Measurements from ENCODE around the gene PNMA6E. TPM values are rescaled to one million over a fixed set of nuclear protein-coding genes. Genes with fewer than 3 reads are reported as not detected.

Gene PNMA6E
- total and polyA plus RNA-seq, 9 of the 15 experiments (the other 6 are each of a cell fraction or from before 2014, with no cell fraction given) = 0.03 TPM; not detected in 8

DNA sequence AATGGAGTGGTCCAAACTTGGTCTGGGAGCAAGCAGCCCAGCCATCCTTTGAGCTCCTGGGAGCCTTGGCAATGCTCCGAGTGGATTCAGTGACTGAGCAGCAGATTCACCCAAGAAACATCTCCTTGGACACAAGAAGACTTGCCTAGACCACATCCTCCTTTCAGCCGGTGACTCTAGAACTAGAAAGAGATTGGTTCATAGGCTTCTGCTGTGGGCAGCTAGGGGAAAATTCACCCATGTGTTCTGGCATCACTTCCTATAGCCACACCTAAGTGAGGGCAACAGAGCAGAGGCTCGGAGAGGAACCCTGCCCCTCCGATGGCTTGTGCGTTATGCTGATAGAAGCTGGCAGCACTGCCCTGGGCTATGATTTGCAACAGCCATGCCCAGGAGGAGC is 51.2 kb downstream of the PNMA6E start:
- DNase-seq (ENCODE audit: extremely low read depth in 1 of 4, low spot score in 3 of 4) = no peak
- 90% methylated on average over 4 of the region's 5 CpGs for WGBS (ENCODE audit: insufficient coverage, low coverage, missing lambda C conversion rate)
- Histone ChIP-seq H4K20me1 (replicated peaks; ENCODE audit: control insufficient read depth, insufficient read depth, low read length) (no peaks in the 10 kb centered on the region), H3K9me1 (ENCODE audit: control insufficient read depth, insufficient read depth, low read length) (no peaks in the 10 kb centered on the region), H3K4me2 (ENCODE audit: insufficient read depth, low read length) (no peak overlapping the region), H3K36me3 (ENCODE audit: control insufficient read depth, insufficient read depth, low read length) (peaks cover 55% of the 10 kb centered on the region; the same call in 2 of the 3 replicates), H3K4me1 (replicated peaks in 1 of 2; ENCODE audit: control insufficient read depth in 2 of 2, insufficient read depth in 2 of 2, low read length in 2 of 2) (no peaks in the 10 kb centered on the region; a peak in 1 of 5 replicates), H3K27ac (ENCODE audit: extremely low read depth, low read depth, low read length) (no peak overlapping the region), H3K27me3 (ENCODE audit: control insufficient read depth in 2 of 2, insufficient read depth in 2 of 2, low read length in 2 of 2) (no peaks in the 10 kb centered on the region), H3K4me3 (no peak overlapping the region), H3K9me3 (replicated peaks; ENCODE audit: control insufficient read depth, insufficient read depth, low read depth, low read length) (no peaks in the 10 kb centered on the region), H2AFZ (ENCODE audit: low read depth, low read length) (no peak overlapping the region), H3K79me2 (ENCODE audit: control insufficient read depth, insufficient read depth, low read length) (no peaks in the 10 kb centered on the region), H3K9ac (ENCODE audit: insufficient read depth in 1 of 2, low read depth in 2 of 2, low read length in 2 of 2) (no peak overlapping the region)
- no peak; the same call in 2 of the 3 replicates for ATAC-seq
- in situ Hi-C loops (cut with MboI) (no loop called here), intact Hi-C loops (cut with micrococcal nuclease) (no loop called here)
- TF ChIP-seq POLR2A (conservative IDR thresholded peaks at IDR 0.05) (0 out of 2 replicates have a peak, but pooled peaks have one; percentile 34), GABPA (tag; conservative IDR thresholded peaks at IDR 0.05; ENCODE audit: low read depth) (no peak)
- BruUV-seq (replicated peaks) = no TSS peak
- FAIRE-seq = no peak
- ChIA-PET CTCF (ENCODE audit: low intra/inter-chr PET ratio) (no interaction called here), POLR2A (interaction anchor here (0.7 to 1.0 kb wide), 2 partner anchors 9 to 39 kb away, joined by 4 to 5 read pairs; no protein-coding TSS in a partner anchor)

DNA sequence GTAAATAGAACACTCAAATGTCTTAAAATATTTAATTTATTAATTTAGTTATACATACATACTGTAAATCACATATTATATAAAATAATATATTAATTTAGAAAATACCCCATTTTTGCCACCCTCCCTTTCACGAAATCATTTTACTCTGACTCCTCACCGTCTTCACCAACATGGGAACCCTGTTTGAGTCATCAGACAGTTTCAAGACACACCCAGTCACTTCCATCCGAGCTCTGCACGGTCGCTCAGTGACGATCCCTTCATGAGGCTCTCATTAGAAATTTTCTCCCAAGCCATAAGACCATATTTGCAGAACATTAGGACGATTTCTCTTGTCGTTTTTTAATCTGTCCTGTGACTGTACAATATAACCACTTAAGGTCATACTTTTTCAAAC is 52.7 kb downstream of the PNMA6E start:
- Histone ChIP-seq H3K9me3 (replicated peaks; ENCODE audit: control insufficient read depth, insufficient read depth, low read depth, low read length) (no peaks in the 10 kb centered on the region), H3K9ac (ENCODE audit: insufficient read depth in 1 of 2, low read depth in 2 of 2, low read length in 2 of 2) (no peak overlapping the region), H4K20me1 (replicated peaks; ENCODE audit: control insufficient read depth, insufficient read depth, low read length) (no peaks in the 10 kb centered on the region), H3K27me3 (ENCODE audit: control insufficient read depth in 2 of 2, insufficient read depth in 2 of 2, low read length in 2 of 2) (no peaks in the 10 kb centered on the region), H3K4me1 (replicated peaks in 1 of 2; ENCODE audit: control insufficient read depth in 2 of 2, insufficient read depth in 2 of 2, low read length in 2 of 2) (no peaks in the 10 kb centered on the region; a peak in 1 of 5 replicates), H3K36me3 (ENCODE audit: control insufficient read depth, insufficient read depth, low read length) (peaks cover 70% of the 10 kb centered on the region; the same call in 2 of the 3 replicates), H3K9me1 (ENCODE audit: control insufficient read depth, insufficient read depth, low read length) (no peaks in the 10 kb centered on the region), H3K27ac (ENCODE audit: extremely low read depth, low read depth, low read length) (no peak overlapping the region), H3K4me3 (no peak overlapping the region), H2AFZ (ENCODE audit: low read depth, low read length) (no peak overlapping the region), H3K4me2 (ENCODE audit: insufficient read depth, low read length) (no peak overlapping the region), H3K79me2 (ENCODE audit: control insufficient read depth, insufficient read depth, low read length) (peaks cover 5% of the 10 kb centered on the region)
- DNase-seq (ENCODE audit: extremely low read depth in 1 of 4, low spot score in 3 of 4) (no peak), FAIRE-seq (no peak), ATAC-seq (no peak)
- ChIA-PET POLR2A (interaction anchor here (0.6 kb wide), 1 partner anchor 359 kb away, joined by 3 read pairs; no protein-coding TSS in a partner anchor), CTCF (ENCODE audit: low intra/inter-chr PET ratio) (no interaction called here)
- WGBS (ENCODE audit: insufficient coverage, low coverage, missing lambda C conversion rate) = 88% methylated on average over 7 of the region's 8 CpGs
- in situ Hi-C loops (cut with MboI) (no loop called here), intact Hi-C loops (cut with micrococcal nuclease) (no loop called here)
- BruUV-seq (replicated peaks) = no TSS peak
- TF ChIP-seq MECOM (CRISPR knock-in tag; IDR thresholded peaks at IDR 0.05) = no peak
- TF ChIP-seq, protein P1, sequence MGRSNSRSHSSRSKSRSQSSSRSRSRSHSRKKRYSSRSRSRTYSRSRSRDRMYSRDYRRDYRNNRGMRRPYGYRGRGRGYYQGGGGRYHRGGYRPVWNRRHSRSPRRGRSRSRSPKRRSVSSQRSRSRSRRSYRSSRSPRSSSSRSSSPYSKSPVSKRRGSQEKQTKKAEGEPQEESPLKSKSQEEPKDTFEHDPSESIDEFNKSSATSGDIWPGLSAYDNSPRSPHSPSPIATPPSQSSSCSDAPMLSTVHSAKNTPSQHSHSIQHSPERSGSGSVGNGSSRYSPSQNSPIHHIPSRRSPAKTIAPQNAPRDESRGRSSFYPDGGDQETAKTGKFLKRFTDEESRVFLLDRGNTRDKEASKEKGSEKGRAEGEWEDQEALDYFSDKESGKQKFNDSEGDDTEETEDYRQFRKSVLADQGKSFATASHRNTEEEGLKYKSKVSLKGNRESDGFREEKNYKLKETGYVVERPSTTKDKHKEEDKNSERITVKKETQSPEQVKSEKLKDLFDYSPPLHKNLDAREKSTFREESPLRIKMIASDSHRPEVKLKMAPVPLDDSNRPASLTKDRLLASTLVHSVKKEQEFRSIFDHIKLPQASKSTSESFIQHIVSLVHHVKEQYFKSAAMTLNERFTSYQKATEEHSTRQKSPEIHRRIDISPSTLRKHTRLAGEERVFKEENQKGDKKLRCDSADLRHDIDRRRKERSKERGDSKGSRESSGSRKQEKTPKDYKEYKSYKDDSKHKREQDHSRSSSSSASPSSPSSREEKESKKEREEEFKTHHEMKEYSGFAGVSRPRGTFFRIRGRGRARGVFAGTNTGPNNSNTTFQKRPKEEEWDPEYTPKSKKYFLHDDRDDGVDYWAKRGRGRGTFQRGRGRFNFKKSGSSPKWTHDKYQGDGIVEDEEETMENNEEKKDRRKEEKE (IDR thresholded peaks at IDR 0.05; ENCODE audit: borderline replicate concordance in 1 of 2, control insufficient read depth in 1 of 2, low read depth in 2 of 2, low read length in 1 of 2) = no peak
- TF ChIP-seq, protein P2, sequence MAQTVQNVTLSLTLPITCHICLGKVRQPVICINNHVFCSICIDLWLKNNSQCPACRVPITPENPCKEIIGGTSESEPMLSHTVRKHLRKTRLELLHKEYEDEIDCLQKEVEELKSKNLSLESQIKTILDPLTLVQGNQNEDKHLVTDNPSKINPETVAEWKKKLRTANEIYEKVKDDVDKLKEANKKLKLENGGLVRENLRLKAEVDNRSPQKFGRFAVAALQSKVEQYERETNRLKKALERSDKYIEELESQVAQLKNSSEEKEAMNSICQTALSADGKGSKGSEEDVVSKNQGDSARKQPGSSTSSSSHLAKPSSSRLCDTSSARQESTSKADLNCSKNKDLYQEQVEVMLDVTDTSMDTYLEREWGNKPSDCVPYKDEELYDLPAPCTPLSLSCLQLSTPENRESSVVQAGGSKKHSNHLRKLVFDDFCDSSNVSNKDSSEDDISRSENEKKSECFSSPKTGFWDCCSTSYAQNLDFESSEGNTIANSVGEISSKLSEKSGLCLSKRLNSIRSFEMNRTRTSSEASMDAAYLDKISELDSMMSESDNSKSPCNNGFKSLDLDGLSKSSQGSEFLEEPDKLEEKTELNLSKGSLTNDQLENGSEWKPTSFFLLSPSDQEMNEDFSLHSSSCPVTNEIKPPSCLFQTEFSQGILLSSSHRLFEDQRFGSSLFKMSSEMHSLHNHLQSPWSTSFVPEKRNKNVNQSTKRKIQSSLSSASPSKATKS (CRISPR knock-in tag; IDR thresholded peaks at IDR 0.05) = no peak
- TF ChIP-seq, protein P3, sequence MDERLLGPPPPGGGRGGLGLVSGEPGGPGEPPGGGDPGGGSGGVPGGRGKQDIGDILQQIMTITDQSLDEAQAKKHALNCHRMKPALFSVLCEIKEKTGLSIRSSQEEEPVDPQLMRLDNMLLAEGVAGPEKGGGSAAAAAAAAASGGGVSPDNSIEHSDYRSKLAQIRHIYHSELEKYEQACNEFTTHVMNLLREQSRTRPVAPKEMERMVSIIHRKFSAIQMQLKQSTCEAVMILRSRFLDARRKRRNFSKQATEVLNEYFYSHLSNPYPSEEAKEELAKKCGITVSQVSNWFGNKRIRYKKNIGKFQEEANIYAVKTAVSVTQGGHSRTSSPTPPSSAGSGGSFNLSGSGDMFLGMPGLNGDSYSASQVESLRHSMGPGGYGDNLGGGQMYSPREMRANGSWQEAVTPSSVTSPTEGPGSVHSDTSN (CRISPR knock-in tag; IDR thresholded peaks at IDR 0.05; ENCODE audit: low read depth) = no peak
- TF ChIP-seq, protein P3 (tag; conservative IDR thresholded peaks at IDR 0.05; ENCODE audit: low read depth) = no peak

All from K562 (cell line).